HG03103 (cell line): Measurements from ENCODE around the gene PLCXD3.
"Not testable (repeated sequence)": the region's sequence is repeated elsewhere in the genome, so short reads cannot be mapped to it uniquely, and the experiment has no call there.

Experiments
- ATAC-seq: cut with Tn5 transposase; IDR thresholded peaks from one replicate; pipeline ENCODE4 v1.9.1; 2021; ENCODE audit warnings: low read depth; ENCODE audit not compliant: unreplicated experiment

The PLCXD3 gene

GRCh38 chr5:41365369-41365768, 145.0 kb downstream of the PLCXD3 start:
- ATAC-seq = no peak

- ATAC-seq = no peak
Measured at GRCh38 chr5:41364346-41364745, 146.1 kb downstream of the PLCXD3 start.

GRCh38 chr5:41363343-41363986, 146.9 kb downstream of the PLCXD3 start:
- ATAC-seq = no peak

- ATAC-seq = no peak
Measured at GRCh38 chr5:41356786-41357185, 153.6 kb downstream of the PLCXD3 start.

- ATAC-seq = no peak
Measured at GRCh38 chr5:41349846-41350245, 160.6 kb downstream of the PLCXD3 start.

GRCh38 chr5:41347569-41347968, 162.8 kb downstream of the PLCXD3 start:
- ATAC-seq = no peak

- no peak for ATAC-seq
Measured at GRCh38 chr5:41346609-41347008, 163.8 kb downstream of the PLCXD3 start.

- ATAC-seq = no peak
Measured at GRCh38 chr5:41345295-41345694, 165.1 kb downstream of the PLCXD3 start.

- no peak for ATAC-seq
Measured at GRCh38 chr5:41339339-41339738, 171.1 kb downstream of the PLCXD3 start.

- no peak for ATAC-seq
Measured at GRCh38 chr5:41338136-41338675, 172.2 kb downstream of the PLCXD3 start.

- ATAC-seq = no peak
Measured at GRCh38 chr5:41337724-41338123, 172.7 kb downstream of the PLCXD3 start.

- ATAC-seq = no peak
Measured at GRCh38 chr5:41337216-41337615, 173.2 kb downstream of the PLCXD3 start.

- no peak for ATAC-seq
Measured at GRCh38 chr5:41336471-41336870, 173.9 kb downstream of the PLCXD3 start.

GRCh38 chr5:41335596-41336181, 174.7 kb downstream of the PLCXD3 start:
- no peak for ATAC-seq

- ATAC-seq = no peak
Measured at GRCh38 chr5:41334758-41335157, 175.6 kb downstream of the PLCXD3 start.

GRCh38 chr5:41334221-41334620, 176.2 kb downstream of the PLCXD3 start:
- no peak for ATAC-seq

- no peak for ATAC-seq
Measured at GRCh38 chr5:41325074-41325473, 185.3 kb downstream of the PLCXD3 start.

- not testable (repeated sequence) for ATAC-seq
Measured at GRCh38 chr5:41322826-41323225, 187.6 kb downstream of the PLCXD3 start.

- ATAC-seq = no peak
Measured at GRCh38 chr5:41312478-41313060, 197.8 kb downstream of the PLCXD3 start.

GRCh38 chr5:41312066-41312465, 198.3 kb downstream of the PLCXD3 start:
- ATAC-seq = no peak

GRCh38 chr5:41309275-41309674, 201.1 kb downstream of the PLCXD3 start:
- ATAC-seq = no peak

- no peak for ATAC-seq
Measured at GRCh38 chr5:41306005-41306404, 204.4 kb downstream of the PLCXD3 start.
